Thoracic aorta (tissue), 2 donors: ENCODE results near the gene BAZ2B. TPM values are rescaled to one million over a fixed set of nuclear protein-coding genes. Genes with fewer than 3 reads are reported as not detected.

ENCODE experiments used
- ATAC-seq: fragments of 150-250 bp; one replicate; pipeline ENCODE4 v1.8.0; 2017; ENCODE audit warnings: low read depth; ENCODE audit not compliant: insufficient number of reproducible peaks, low FRiP score
- DNase-seq: peaks from one replicate; pipeline ENCODE4 v3.0.0-alpha.2; 2020; ENCODE audit warnings: low spot score
- H3K27ac ChIP-seq, 2 donors: fragments of 200-600 bp; sonication (generic); 1 replicate in 1 of 2; 2 replicates in 1 of 2; pipeline ENCODE4 v1.5.1; 2016; ENCODE audit warnings: mild to moderate bottlenecking in 2 of 2, moderate library complexity in 2 of 2
- H3K27me3 ChIP-seq: fragments of 200-600 bp; sonication (generic); replicated peaks from 2 replicates; pipeline ENCODE4 v1.6.0; 2016; ENCODE audit warnings: mild to moderate bottlenecking; ENCODE audit not compliant: insufficient read depth
- H3K36me3 ChIP-seq: fragments of 200-600 bp; sonication (generic); one replicate; pipeline ENCODE4 v1.5.1; 2016
- H3K4me1 ChIP-seq, 2 donors: fragments of 200-600 bp; sonication (generic); 1 replicate in 1 of 2; 2 replicates in 1 of 2; pipeline versions ENCODE4 v1.5.1 to v1.6.0; 2016; ENCODE audit warnings: low read depth in 2 of 2, mild to moderate bottlenecking in 1 of 2; ENCODE audit not compliant: control insufficient read depth in 1 of 2
- H3K4me3 ChIP-seq: fragments of 200-600 bp; sonication (generic); 2 replicates; pipeline ENCODE4 v1.5.1; 2016; ENCODE audit warnings: mild to moderate bottlenecking
- H3K9me3 ChIP-seq: fragments of 200-600 bp; sonication (generic); 2 replicates; pipeline ENCODE4 v1.5.1; 2016
- total RNA-seq, 2 donors: library from RNA; depleted of rRNA; stranded (reverse); fragments of >200 nt; gene quantifications; one replicate each; pipeline versions ENCODE4 v1.1.0 to v1.2.3, GENCODE V29; 2016
- TF ChIP-seq, protein P1 (sequence below): fragments of 200-600 bp; sonication (generic); IDR thresholded peaks from one replicate; pipeline ENCODE4 v1.5.1; 2019; ENCODE audit warnings: antibody characterized with exemption

The BAZ2B gene
- total RNA-seq, 2 donors from 2014 or later, result 73.8 to 147 TPM

DNA sequence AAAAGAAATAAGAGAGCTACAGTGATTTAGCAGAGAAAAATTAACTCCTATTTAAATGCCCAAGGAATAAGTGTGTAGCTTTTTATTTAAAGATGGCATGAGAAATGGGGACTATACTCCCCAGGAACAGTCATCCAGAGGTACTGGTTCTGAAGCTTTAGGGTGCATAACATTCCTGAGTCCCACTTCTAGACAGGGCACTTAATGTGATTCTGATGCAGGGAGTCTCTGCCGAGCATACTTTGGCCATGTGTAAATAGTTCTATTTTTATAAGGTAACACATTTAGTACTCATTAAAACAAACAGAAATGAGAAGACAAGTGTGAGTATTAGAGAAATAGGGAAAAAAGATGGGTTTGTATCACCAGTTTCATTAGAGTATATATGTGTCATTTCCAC, 175.2 kb downstream of the BAZ2B start:
- TF ChIP-seq, protein P1, sequence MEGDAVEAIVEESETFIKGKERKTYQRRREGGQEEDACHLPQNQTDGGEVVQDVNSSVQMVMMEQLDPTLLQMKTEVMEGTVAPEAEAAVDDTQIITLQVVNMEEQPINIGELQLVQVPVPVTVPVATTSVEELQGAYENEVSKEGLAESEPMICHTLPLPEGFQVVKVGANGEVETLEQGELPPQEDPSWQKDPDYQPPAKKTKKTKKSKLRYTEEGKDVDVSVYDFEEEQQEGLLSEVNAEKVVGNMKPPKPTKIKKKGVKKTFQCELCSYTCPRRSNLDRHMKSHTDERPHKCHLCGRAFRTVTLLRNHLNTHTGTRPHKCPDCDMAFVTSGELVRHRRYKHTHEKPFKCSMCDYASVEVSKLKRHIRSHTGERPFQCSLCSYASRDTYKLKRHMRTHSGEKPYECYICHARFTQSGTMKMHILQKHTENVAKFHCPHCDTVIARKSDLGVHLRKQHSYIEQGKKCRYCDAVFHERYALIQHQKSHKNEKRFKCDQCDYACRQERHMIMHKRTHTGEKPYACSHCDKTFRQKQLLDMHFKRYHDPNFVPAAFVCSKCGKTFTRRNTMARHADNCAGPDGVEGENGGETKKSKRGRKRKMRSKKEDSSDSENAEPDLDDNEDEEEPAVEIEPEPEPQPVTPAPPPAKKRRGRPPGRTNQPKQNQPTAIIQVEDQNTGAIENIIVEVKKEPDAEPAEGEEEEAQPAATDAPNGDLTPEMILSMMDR, result no peak
- H3K27ac ChIP-seq, result no peak overlapping the region
- H3K4me3 ChIP-seq, result no peak overlapping the region
- H3K9me3 ChIP-seq, result no peaks in the 10 kb centered on the region
- ATAC-seq, result no peak
- no peaks in the 10 kb centered on the region for H3K4me1 ChIP-seq
- H3K36me3 ChIP-seq, result peaks cover 22% of the 10 kb centered on the region
- DNase-seq, result no peak
- H3K27me3 ChIP-seq, result no peaks in the 10 kb centered on the region

DNA sequence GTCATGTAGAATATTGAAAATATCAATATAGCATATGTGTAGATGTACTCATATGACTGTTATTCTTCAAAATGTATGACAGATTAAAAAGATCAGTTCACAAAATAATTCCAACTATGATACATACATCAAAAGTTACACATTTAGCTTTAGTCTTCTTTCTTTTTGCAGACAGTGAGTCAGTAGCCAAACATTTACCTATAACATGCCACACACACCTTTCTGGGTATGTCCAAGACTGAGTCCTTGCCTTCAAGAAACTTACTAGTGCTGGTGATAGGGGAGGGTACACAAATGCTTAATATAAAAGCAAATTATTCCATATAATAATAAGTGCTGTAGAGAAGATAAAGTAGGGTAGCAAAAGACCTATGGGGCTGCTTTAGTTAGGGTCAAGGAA, 176.9 kb downstream of the BAZ2B start:
- no peaks in the 10 kb centered on the region for H3K4me1 ChIP-seq
- TF ChIP-seq, protein P1, result no peak
- DNase-seq, result no peak
- H3K9me3 ChIP-seq, result no peaks in the 10 kb centered on the region
- H3K27me3 ChIP-seq, result no peaks in the 10 kb centered on the region
- no peak overlapping the region for H3K4me3 ChIP-seq
- H3K27ac ChIP-seq, result no peak overlapping the region
- ATAC-seq, result no peak
- peaks cover 16% of the 10 kb centered on the region for H3K36me3 ChIP-seq

DNA sequence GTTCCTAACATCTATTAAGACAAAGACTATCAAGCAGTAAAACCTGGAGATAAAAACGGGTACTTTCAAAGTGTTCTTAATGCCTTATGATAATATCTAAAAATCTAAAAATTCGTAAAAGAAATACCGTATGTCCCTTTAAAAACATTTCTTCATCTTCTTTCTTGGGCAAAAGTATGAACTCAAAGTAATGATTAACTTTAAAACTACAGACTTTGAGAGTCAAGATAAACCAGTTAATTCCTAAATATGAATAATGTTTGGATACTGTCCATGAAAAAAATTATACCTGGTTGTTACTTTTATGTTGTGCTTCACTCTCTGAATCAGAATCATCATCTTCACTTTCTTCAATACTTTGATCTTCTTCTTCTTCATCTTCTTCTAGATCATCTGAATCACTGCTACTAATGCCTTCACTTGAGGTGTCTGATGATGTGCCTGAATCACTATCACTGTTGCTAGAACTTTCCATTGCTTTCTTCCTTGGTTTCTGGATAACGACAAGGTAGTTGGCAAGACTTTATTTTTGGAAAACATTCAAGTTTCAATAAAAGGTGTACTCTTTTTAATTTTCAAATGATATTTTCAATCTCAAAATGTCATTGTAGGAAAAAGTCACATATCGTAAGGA, 177.5 kb downstream of the BAZ2B start:
- peaks cover 11% of the 10 kb centered on the region for H3K36me3 ChIP-seq
- ATAC-seq, result no peak
- no peak for DNase-seq
- TF ChIP-seq, protein P1, result no peak
- no peaks in the 10 kb centered on the region for H3K27me3 ChIP-seq
- H3K4me1 ChIP-seq, result no peaks in the 10 kb centered on the region
- H3K4me3 ChIP-seq, result no peak overlapping the region
- no peak overlapping the region for H3K27ac ChIP-seq
- H3K9me3 ChIP-seq, result no peaks in the 10 kb centered on the region

DNA sequence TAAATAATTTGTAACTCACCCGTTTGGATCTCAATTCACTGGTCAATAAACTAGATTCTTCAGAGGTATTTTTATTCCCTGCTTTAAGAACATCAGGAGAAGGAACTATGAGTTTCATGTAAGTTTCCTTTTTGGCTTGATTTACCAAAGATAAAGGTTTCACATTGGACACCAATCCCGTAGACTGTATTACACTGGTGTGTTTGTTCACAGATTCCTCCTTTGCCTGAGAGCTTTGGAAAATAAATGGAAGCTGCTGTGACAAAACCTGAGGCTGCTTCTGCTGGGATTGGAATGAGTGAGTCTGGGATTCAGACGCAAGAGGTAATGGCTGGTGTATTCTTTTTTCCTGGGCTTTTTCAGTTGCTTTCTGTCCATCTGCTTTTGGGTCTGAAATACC, 178.1 kb downstream of the BAZ2B start:
- Histone ChIP-seq H3K27ac (no peak overlapping the region), H3K4me1 (no peaks in the 10 kb centered on the region), H3K36me3 (peaks cover 11% of the 10 kb centered on the region), H3K4me3 (no peak overlapping the region), H3K9me3 (no peaks in the 10 kb centered on the region), H3K27me3 (no peaks in the 10 kb centered on the region)
- no peak for ATAC-seq
- no peak for DNase-seq
- TF ChIP-seq, protein P1, result no peak

DNA sequence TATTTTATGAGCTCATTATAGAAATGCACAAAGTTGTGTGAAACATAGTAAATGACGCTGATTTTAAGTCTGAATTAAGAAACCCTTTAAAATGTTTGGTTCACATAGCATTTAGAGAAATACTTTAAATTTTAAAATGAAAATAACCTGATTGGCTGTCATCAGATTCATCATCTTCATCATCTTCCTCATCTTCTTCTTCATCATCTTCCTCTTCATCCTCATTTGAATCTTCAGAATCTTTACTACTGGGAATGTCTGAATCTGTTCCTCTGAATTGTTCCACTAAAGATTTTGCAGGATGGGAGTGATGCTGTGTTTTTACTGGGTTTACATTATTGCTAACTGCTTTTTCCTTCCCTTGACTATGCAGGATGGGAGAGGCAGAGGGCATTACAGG, 183.7 kb downstream of the BAZ2B start:
- Histone ChIP-seq H3K9me3 (no peaks in the 10 kb centered on the region), H3K4me1 (no peaks in the 10 kb centered on the region), H3K27ac (no peak overlapping the region), H3K4me3 (no peak overlapping the region), H3K36me3 (peaks cover 9% of the 10 kb centered on the region), H3K27me3 (no peaks in the 10 kb centered on the region)
- DNase-seq (no peak), ATAC-seq (no peak)
- TF ChIP-seq, protein P1, result no peak
